Upper lobe of left lung (tissue), 4 donors: ENCODE measurements around the gene CEP295NL.

ENCODE experiments used
- EP300 ChIP-seq, 4 donors: sonication (generic); formaldehyde crosslinking; IDR thresholded peaks; one replicate each; pipeline ENCODE4 v1.5.1; 2017; ENCODE audit warnings: antibody characterized with exemption in 4 of 4, control low read depth in 2 of 4
- POLR2A ChIP-seq, 4 donors: fragments of 450-650 bp; IDR thresholded peaks; one replicate each; pipeline ENCODE4 v1.5.1; 2016 to 2017; ENCODE audit warnings: antibody characterized with exemption in 4 of 4, mild to moderate bottlenecking in 2 of 4
- POLR2AphosphoS5 ChIP-seq, 2 donors: sonication (generic); formaldehyde crosslinking; IDR thresholded peaks; one replicate each; pipeline ENCODE4 v1.5.1; 2017; ENCODE audit warnings: antibody characterized with exemption in 2 of 2
- TF ChIP-seq, protein P1 (sequence below), 6 experiments: fragments of 450-650 bp in 4 of 6; fragments of 200-600 bp in 2 of 6; sonication (generic) in 2 of 6; IDR thresholded peaks; one replicate each; pipeline ENCODE4 v1.5.1; 2016 to 2019; ENCODE audit warnings: antibody characterized with exemption in 6 of 6

DNA sequence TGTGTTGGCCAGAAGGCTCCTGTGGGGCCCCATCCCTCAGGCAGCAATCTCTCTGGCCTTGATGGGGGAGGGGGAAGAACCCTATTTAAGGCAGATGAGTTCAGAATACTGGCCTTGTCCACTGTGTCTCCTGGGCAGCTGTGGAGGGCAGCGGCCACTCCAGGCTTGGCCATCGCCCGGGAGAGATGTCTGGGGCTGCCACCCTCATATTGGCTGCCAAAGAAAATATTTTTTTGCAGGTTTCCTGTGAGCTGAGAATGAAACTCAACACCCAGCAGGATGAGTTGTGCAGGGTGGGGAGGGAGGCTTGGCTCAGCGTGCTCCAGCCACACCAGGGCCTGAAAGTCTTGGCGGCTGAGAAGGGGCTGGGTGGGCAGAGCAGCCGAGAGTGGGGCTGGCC, 36.6 kb upstream of the CEP295NL start:
- TF ChIP-seq EP300 (IDR thresholded peaks at IDR 0.05) = no peak
- TF ChIP-seq, protein P1, sequence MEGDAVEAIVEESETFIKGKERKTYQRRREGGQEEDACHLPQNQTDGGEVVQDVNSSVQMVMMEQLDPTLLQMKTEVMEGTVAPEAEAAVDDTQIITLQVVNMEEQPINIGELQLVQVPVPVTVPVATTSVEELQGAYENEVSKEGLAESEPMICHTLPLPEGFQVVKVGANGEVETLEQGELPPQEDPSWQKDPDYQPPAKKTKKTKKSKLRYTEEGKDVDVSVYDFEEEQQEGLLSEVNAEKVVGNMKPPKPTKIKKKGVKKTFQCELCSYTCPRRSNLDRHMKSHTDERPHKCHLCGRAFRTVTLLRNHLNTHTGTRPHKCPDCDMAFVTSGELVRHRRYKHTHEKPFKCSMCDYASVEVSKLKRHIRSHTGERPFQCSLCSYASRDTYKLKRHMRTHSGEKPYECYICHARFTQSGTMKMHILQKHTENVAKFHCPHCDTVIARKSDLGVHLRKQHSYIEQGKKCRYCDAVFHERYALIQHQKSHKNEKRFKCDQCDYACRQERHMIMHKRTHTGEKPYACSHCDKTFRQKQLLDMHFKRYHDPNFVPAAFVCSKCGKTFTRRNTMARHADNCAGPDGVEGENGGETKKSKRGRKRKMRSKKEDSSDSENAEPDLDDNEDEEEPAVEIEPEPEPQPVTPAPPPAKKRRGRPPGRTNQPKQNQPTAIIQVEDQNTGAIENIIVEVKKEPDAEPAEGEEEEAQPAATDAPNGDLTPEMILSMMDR (IDR thresholded peaks at IDR 0.05) = no peak
- TF ChIP-seq POLR2A (IDR thresholded peaks at IDR 0.05) = no peak
- no peak for TF ChIP-seq POLR2AphosphoS5 (IDR thresholded peaks at IDR 0.05)
